C4-2B (cell line): ENCODE measurements around the gene RIMKLB.
"Not testable (repeated sequence)": the region's sequence is repeated elsewhere in the genome, so short reads cannot be mapped to it uniquely, and the experiment has no call there.

Experiments
- H3K27ac ChIP-seq: fragments of 450-650 bp; 2 replicates; pipeline ENCODE4 v1.5.1; 2017
- ZFX ChIP-seq: fragments of 450-650 bp; IDR thresholded peaks from 2 replicates; pipeline ENCODE4 v1.6.1; 2017
- TF ChIP-seq, protein P1 (sequence below): fragments of 450-650 bp; conservative IDR thresholded peaks from 2 replicates; pipeline ENCODE4 v1.5.1; 2017; ENCODE audit warnings: mild to moderate bottlenecking

Gene RIMKLB

DNA sequence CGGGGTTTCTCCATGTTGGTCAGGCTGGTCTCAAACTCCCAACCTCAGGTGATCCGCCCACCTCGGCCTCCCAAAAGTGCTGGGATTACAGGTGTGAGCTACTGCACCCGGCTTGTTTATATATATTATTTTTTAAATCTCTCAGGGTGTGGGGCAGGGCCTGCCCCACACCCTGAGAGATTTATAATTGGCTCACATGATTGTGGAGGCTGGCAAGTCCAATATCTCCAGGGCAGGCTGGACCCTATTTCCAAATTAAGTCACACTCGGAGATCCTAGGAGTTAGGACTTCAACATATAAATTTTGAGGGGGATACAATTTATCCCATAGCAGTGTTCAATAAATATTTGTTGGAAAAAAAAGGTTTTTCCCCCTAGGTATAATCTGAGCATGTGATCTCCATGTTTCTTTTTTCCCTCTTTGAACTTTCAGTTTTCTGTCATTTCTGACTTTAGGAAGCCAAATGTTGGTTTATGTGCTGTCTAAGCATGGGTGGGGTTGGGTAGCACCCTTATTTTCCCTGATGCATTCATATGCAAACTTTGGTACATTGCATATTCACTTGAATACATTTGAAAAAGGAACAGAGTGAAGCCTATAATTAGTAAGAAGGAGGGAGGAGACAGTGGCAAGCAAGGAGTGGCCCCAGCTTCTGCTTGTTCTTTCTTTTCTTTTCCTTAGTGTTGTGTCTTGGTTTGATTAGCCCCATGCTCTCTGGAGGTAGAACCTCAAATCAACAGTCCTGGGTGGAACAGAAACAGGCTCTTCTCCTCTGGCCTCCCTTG lies 116.0 kb downstream of the RIMKLB start:
- H3K27ac ChIP-seq, result no peak overlapping the region
- TF ChIP-seq, protein P1, sequence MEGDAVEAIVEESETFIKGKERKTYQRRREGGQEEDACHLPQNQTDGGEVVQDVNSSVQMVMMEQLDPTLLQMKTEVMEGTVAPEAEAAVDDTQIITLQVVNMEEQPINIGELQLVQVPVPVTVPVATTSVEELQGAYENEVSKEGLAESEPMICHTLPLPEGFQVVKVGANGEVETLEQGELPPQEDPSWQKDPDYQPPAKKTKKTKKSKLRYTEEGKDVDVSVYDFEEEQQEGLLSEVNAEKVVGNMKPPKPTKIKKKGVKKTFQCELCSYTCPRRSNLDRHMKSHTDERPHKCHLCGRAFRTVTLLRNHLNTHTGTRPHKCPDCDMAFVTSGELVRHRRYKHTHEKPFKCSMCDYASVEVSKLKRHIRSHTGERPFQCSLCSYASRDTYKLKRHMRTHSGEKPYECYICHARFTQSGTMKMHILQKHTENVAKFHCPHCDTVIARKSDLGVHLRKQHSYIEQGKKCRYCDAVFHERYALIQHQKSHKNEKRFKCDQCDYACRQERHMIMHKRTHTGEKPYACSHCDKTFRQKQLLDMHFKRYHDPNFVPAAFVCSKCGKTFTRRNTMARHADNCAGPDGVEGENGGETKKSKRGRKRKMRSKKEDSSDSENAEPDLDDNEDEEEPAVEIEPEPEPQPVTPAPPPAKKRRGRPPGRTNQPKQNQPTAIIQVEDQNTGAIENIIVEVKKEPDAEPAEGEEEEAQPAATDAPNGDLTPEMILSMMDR, result no peak
- no peak for TF ChIP-seq ZFX

DNA sequence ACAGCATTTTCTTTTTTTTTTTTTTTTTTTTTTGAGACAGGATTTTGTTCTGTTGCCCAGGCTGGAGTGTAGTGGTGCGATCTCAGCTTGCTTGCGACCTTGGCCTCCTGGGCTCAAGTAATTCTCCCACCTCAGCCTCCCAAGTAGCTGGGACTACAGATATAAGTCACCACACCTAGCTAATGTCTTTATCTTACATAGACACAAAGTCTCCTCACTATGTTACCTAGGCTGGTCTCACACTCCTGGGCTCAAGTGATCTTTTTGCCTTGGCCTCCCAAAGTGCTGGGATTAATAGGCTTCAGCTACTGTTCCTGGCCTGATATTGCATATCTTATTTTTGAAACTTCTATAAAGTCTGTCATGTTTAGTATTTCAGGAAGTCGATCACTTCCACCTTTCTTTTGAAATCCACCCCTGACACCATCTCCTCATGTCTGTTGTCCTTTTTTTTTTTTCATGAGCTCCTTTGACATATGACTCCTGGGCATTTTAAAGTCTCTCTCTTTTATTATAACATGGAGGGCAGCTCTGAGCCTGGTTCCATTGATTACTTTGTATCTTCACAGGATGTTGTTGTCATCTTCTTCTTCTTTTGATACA lies 118.8 kb downstream of the RIMKLB start:
- H3K27ac ChIP-seq, result no peak overlapping the region
- TF ChIP-seq, protein P1, result no peak
- no peak for TF ChIP-seq ZFX

GRCh38 chr12:8817856-8818255 lies 120.1 kb downstream of the RIMKLB start:
- H3K27ac ChIP-seq, result no peak overlapping the region
- no peak for TF ChIP-seq ZFX

- TF ChIP-seq, protein P1, result no peak
- TF ChIP-seq ZFX, result no peak
- H3K27ac ChIP-seq, result no peak overlapping the region
Measured at GRCh38 chr12:8818526-8818925, 120.7 kb downstream of the RIMKLB start.

- H3K27ac ChIP-seq, result peak overlapping the region; percentile 25
- TF ChIP-seq, protein P1, result no peak
- TF ChIP-seq ZFX, result no peak
Measured at GRCh38 chr12:8819666-8819980, 121.8 kb downstream of the RIMKLB start.

- H3K27ac ChIP-seq, result not testable (repeated sequence)
Measured at GRCh38 chr12:8820676-8821407, 123.1 kb downstream of the RIMKLB start.

DNA sequence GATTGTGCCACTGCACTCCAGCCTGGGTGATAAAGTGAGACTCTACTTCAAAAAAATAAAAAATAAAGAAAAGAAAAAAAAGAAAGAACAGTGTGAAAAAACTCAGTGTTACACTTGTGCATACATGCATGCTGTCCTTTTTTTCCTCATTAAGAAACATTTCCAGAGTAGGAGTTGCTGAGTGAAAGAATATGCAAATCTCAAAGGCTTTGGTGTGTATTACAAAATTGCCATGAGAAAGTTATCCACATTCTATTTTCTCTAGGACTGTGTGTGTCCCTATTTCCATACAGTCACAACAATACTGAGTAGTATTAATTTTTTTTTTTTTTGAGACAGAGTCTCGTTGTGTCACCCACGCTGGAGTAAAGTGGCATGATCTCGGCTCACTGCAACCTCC lies 123.8 kb downstream of the RIMKLB start:
- no peak overlapping the region for H3K27ac ChIP-seq

DNA sequence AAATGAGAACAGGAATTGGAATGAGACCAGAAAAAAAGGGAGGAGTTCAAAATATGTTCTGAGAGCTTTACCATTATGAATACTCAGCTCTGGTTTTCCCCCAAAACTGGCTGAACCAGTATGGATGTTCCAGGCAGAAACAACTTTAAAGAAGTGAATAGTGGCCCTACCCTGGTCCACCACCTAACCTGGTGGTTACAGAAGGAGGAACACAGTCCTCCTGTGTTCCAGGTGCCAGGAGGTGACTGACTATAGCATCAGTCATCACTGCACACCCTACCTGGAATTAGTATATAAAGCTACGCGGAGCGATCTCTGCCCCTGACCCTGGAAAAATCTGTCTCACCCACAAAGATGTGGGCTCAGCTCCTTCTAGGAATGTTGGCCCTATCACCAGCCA lies 124.5 kb downstream of the RIMKLB start, which contains the start of gene A2ML1:
A2ML1 (plus strand) TSS at position 324 of the 400 bp plus-strand sequence; CDS start at position 355, 31 bp downstream.
- no peak within 1 kb of the TSS for H3K27ac ChIP-seq
- TF ChIP-seq ZFX, result no peak
- TF ChIP-seq, protein P1, result no peak

More for the DNA sequence above, 123.8 kb downstream of the RIMKLB start:
- TF ChIP-seq, protein P1, result no peak
- TF ChIP-seq ZFX, result no peak
